ENCODE data around the gene EFCAB8. TPM values are rescaled to one million over a fixed set of nuclear protein-coding genes. Genes with fewer than 3 reads are reported as not detected.
"Not testable (repeated sequence)": the region's sequence is repeated elsewhere in the genome, so short reads cannot be mapped to it uniquely, and the experiment has no call there.

The EFCAB8 gene
- polyA plus RNA-seq, 2 donors = 0.11 to 0.28 TPM

- Histone ChIP-seq H3K4me1 (ENCODE audit: control insufficient read depth in 2 of 2, insufficient read depth in 2 of 2, low read length in 1 of 2) (no peaks in the 10 kb centered on the region), H3K36me3 (ENCODE audit: control insufficient read depth in 2 of 2, insufficient read depth in 2 of 2, low read length in 1 of 2) (no peaks in the 10 kb centered on the region)
Observed at GRCh38 chr20:32958574-32958973, 99.9 kb downstream of the EFCAB8 start.

GRCh38 chr20:32959351-32960221 lies 100.9 kb downstream of the EFCAB8 start:
- no peaks in the 10 kb centered on the region for H3K4me1 ChIP-seq (ENCODE audit: control insufficient read depth in 2 of 2, insufficient read depth in 2 of 2, low read length in 1 of 2)
- 87 to 90% methylated on average over 14 of the region's 14 CpGs for WGBS, 2 donors

More at GRCh38 chr20:32958574-32958973, 99.9 kb downstream of the EFCAB8 start:
- H3K27ac ChIP-seq (ENCODE audit: low read depth in 2 of 2, low read length in 1 of 2) = no peak overlapping the region
- H3K27me3 ChIP-seq (ENCODE audit: control insufficient read depth in 1 of 2, insufficient read depth in 2 of 2, low read length in 2 of 2) = no peaks in the 10 kb centered on the region
- no peak overlapping the region for H3K4me3 ChIP-seq (ENCODE audit: low read depth in 1 of 2, low read length in 2 of 2)
- H3K9me3 ChIP-seq (ENCODE audit: control insufficient read depth in 2 of 2, insufficient read depth in 1 of 2, low read depth in 1 of 2, low read length in 1 of 2) = peaks cover 0 to 5% of the 10 kb centered on the region in 2 donors

GRCh38 chr20:32960222-32960518 lies 101.4 kb downstream of the EFCAB8 start:
- H3K4me3 ChIP-seq (ENCODE audit: low read depth in 1 of 2, low read length in 2 of 2) = no peak overlapping the region
- H3K27ac ChIP-seq (ENCODE audit: low read depth in 2 of 2, low read length in 1 of 2) = no peak overlapping the region
- H3K27me3 ChIP-seq (ENCODE audit: control insufficient read depth in 1 of 2, insufficient read depth in 2 of 2, low read length in 2 of 2) = no peaks in the 10 kb centered on the region
- H3K9me3 ChIP-seq (ENCODE audit: control insufficient read depth in 2 of 2, insufficient read depth in 1 of 2, low read depth in 1 of 2, low read length in 1 of 2) = peaks cover 0 to 5% of the 10 kb centered on the region in 2 donors
- no peaks in the 10 kb centered on the region for H3K36me3 ChIP-seq (ENCODE audit: control insufficient read depth in 2 of 2, insufficient read depth in 2 of 2, low read length in 1 of 2)
- no peaks in the 10 kb centered on the region for H3K4me1 ChIP-seq (ENCODE audit: control insufficient read depth in 2 of 2, insufficient read depth in 2 of 2, low read length in 1 of 2)

More at GRCh38 chr20:32959351-32960221, 100.9 kb downstream of the EFCAB8 start:
- Histone ChIP-seq H3K27me3 (ENCODE audit: control insufficient read depth in 1 of 2, insufficient read depth in 2 of 2, low read length in 2 of 2) (no peaks in the 10 kb centered on the region), H3K9me3 (ENCODE audit: control insufficient read depth in 2 of 2, insufficient read depth in 1 of 2, low read depth in 1 of 2, low read length in 1 of 2) (peaks cover 0 to 5% of the 10 kb centered on the region in 2 donors), H3K27ac (ENCODE audit: low read depth in 2 of 2, low read length in 1 of 2) (no peak overlapping the region), H3K36me3 (ENCODE audit: control insufficient read depth in 2 of 2, insufficient read depth in 2 of 2, low read length in 1 of 2) (no peaks in the 10 kb centered on the region), H3K4me3 (ENCODE audit: low read depth in 1 of 2, low read length in 2 of 2) (no peak overlapping the region)

GRCh38 chr20:32960849-32961731 lies 102.4 kb downstream of the EFCAB8 start:
- no peaks in the 10 kb centered on the region for H3K27me3 ChIP-seq (ENCODE audit: control insufficient read depth in 1 of 2, insufficient read depth in 2 of 2, low read length in 2 of 2)
- peaks cover 0 to 5% of the 10 kb centered on the region in 2 donors for H3K9me3 ChIP-seq (ENCODE audit: control insufficient read depth in 2 of 2, insufficient read depth in 1 of 2, low read depth in 1 of 2, low read length in 1 of 2)
- 90% methylated on average over 28 of the region's 28 CpGs for WGBS, 2 donors
- no peaks in the 10 kb centered on the region for H3K36me3 ChIP-seq (ENCODE audit: control insufficient read depth in 2 of 2, insufficient read depth in 2 of 2, low read length in 1 of 2)
- no peaks in the 10 kb centered on the region for H3K4me1 ChIP-seq (ENCODE audit: control insufficient read depth in 2 of 2, insufficient read depth in 2 of 2, low read length in 1 of 2)
- no peak overlapping the region for H3K4me3 ChIP-seq (ENCODE audit: low read depth in 1 of 2, low read length in 2 of 2)
- no peak overlapping the region for H3K27ac ChIP-seq (ENCODE audit: low read depth in 2 of 2, low read length in 1 of 2)

- H3K36me3 ChIP-seq (ENCODE audit: control insufficient read depth in 2 of 2, insufficient read depth in 2 of 2, low read length in 1 of 2) = no peaks in the 10 kb centered on the region
- H3K4me3 ChIP-seq (ENCODE audit: low read depth in 1 of 2, low read length in 2 of 2) = no peak overlapping the region
- 74 to 82% methylated on average over 5 of the region's 5 CpGs for WGBS, 2 donors
- H3K4me1 ChIP-seq (ENCODE audit: control insufficient read depth in 2 of 2, insufficient read depth in 2 of 2, low read length in 1 of 2) = no peaks in the 10 kb centered on the region
- H3K27ac ChIP-seq (ENCODE audit: low read depth in 2 of 2, low read length in 1 of 2) = no peak overlapping the region
- no peaks in the 10 kb centered on the region for H3K27me3 ChIP-seq (ENCODE audit: control insufficient read depth in 1 of 2, insufficient read depth in 2 of 2, low read length in 2 of 2)
- peaks cover 0 to 5% of the 10 kb centered on the region in 2 donors for H3K9me3 ChIP-seq (ENCODE audit: control insufficient read depth in 2 of 2, insufficient read depth in 1 of 2, low read depth in 1 of 2, low read length in 1 of 2)
Observed at GRCh38 chr20:32962053-32962452, 103.3 kb downstream of the EFCAB8 start.

GRCh38 chr20:32962646-32963045 lies 103.9 kb downstream of the EFCAB8 start:
- H3K4me3 ChIP-seq (ENCODE audit: low read depth in 1 of 2, low read length in 2 of 2); H3K36me3 ChIP-seq (ENCODE audit: control insufficient read depth in 2 of 2, insufficient read depth in 2 of 2, low read length in 1 of 2); H3K27ac ChIP-seq (ENCODE audit: low read depth in 2 of 2, low read length in 1 of 2); H3K4me1 ChIP-seq (ENCODE audit: control insufficient read depth in 2 of 2, insufficient read depth in 2 of 2, low read length in 1 of 2); H3K9me3 ChIP-seq (ENCODE audit: control insufficient read depth in 2 of 2, insufficient read depth in 1 of 2, low read depth in 1 of 2, low read length in 1 of 2); H3K27me3 ChIP-seq (ENCODE audit: control insufficient read depth in 1 of 2, insufficient read depth in 2 of 2, low read length in 2 of 2): not testable (repeated sequence)
- WGBS, 2 donors = 82 to 86% methylated on average over 11 of the region's 11 CpGs

GRCh38 chr20:32963176-32963575 lies 104.5 kb downstream of the EFCAB8 start:
- H3K36me3 ChIP-seq (ENCODE audit: control insufficient read depth in 2 of 2, insufficient read depth in 2 of 2, low read length in 1 of 2) = no peaks in the 10 kb centered on the region
- no peak overlapping the region for H3K4me3 ChIP-seq (ENCODE audit: low read depth in 1 of 2, low read length in 2 of 2)
- no peaks in the 10 kb centered on the region for H3K27me3 ChIP-seq (ENCODE audit: control insufficient read depth in 1 of 2, insufficient read depth in 2 of 2, low read length in 2 of 2)
- no peaks in the 10 kb centered on the region for H3K9me3 ChIP-seq (ENCODE audit: control insufficient read depth in 2 of 2, insufficient read depth in 1 of 2, low read depth in 1 of 2, low read length in 1 of 2)
- no peaks in the 10 kb centered on the region for H3K4me1 ChIP-seq (ENCODE audit: control insufficient read depth in 2 of 2, insufficient read depth in 2 of 2, low read length in 1 of 2)
- H3K27ac ChIP-seq (ENCODE audit: low read depth in 2 of 2, low read length in 1 of 2) = no peak overlapping the region
- WGBS, 2 donors = 82 to 83% methylated on average over 5 of the region's 5 CpGs

- Histone ChIP-seq H3K4me3 (ENCODE audit: low read depth in 1 of 2, low read length in 2 of 2) (no peak overlapping the region), H3K27ac (ENCODE audit: low read depth in 2 of 2, low read length in 1 of 2) (no peak overlapping the region), H3K36me3 (ENCODE audit: control insufficient read depth in 2 of 2, insufficient read depth in 2 of 2, low read length in 1 of 2) (no peaks in the 10 kb centered on the region), H3K27me3 (ENCODE audit: control insufficient read depth in 1 of 2, insufficient read depth in 2 of 2, low read length in 2 of 2) (no peaks in the 10 kb centered on the region), H3K4me1 (ENCODE audit: control insufficient read depth in 2 of 2, insufficient read depth in 2 of 2, low read length in 1 of 2) (peaks cover 0 to 2% of the 10 kb centered on the region in 2 donors), H3K9me3 (ENCODE audit: control insufficient read depth in 2 of 2, insufficient read depth in 1 of 2, low read depth in 1 of 2, low read length in 1 of 2) (no peaks in the 10 kb centered on the region)
- 85 to 93% methylated on average over 6 of the region's 6 CpGs for WGBS, 2 donors
Observed at GRCh38 chr20:32964575-32964974, 105.9 kb downstream of the EFCAB8 start.

- peaks cover 0 to 2% of the 10 kb centered on the region in 2 donors for H3K4me1 ChIP-seq (ENCODE audit: control insufficient read depth in 2 of 2, insufficient read depth in 2 of 2, low read length in 1 of 2)
- H3K36me3 ChIP-seq (ENCODE audit: control insufficient read depth in 2 of 2, insufficient read depth in 2 of 2, low read length in 1 of 2) = no peaks in the 10 kb centered on the region
- H3K27ac ChIP-seq (ENCODE audit: low read depth in 2 of 2, low read length in 1 of 2) = no peak overlapping the region
- H3K4me3 ChIP-seq (ENCODE audit: low read depth in 1 of 2, low read length in 2 of 2) = no peak overlapping the region
- H3K9me3 ChIP-seq (ENCODE audit: control insufficient read depth in 2 of 2, insufficient read depth in 1 of 2, low read depth in 1 of 2, low read length in 1 of 2) = no peaks in the 10 kb centered on the region
- H3K27me3 ChIP-seq (ENCODE audit: control insufficient read depth in 1 of 2, insufficient read depth in 2 of 2, low read length in 2 of 2) = no peaks in the 10 kb centered on the region
- 79 to 82% methylated on average over 8 of the region's 8 CpGs for WGBS, 2 donors
Observed at GRCh38 chr20:32965115-32965514, 106.4 kb downstream of the EFCAB8 start.

Data from esophagus (tissue), 2 donors.